ENCODE results near the gene FOXP1. TPM values are rescaled to one million over a fixed set of nuclear protein-coding genes. Genes with fewer than 3 reads are reported as not detected.
A peak's percentile ranks its signal among the peaks of the same experiment; 100 is the strongest.

The FOXP1 gene
- total and polyA plus RNA-seq, 9 of the 15 experiments (the other 6 are each of a cell fraction or from before 2014, with no cell fraction given): 7.7 to 34.5 (median 13.7) TPM

- TF ChIP-seq SFPQ (IDR thresholded peaks at IDR 0.05; ENCODE audit: low read depth, low read length) (no peak), TBL1XR1 (IDR thresholded peaks at IDR 0.05; ENCODE audit: low read length in 2 of 2) (peak in 1 of 2 experiments; percentile 83; a peak in 2 of 4 replicates), RBBP5 (IDR thresholded peaks at IDR 0.05; ENCODE audit: borderline replicate concordance, insufficient read depth, low read length, poor library complexity, severe bottlenecking) (no peak), FOXA3 (CRISPR knock-in tag; conservative IDR thresholded peaks at IDR 0.05 in 1 of 2, IDR thresholded peaks at IDR 0.05 in 1 of 2) (peak in 1 of 2 experiments; percentile 19; a peak in 1 of 4 replicates), BCL6 (CRISPR knock-in tag; IDR thresholded peaks at IDR 0.05) (no peak), TEAD4 (IDR thresholded peaks at IDR 0.05; ENCODE audit: low read length) (peak; percentile 76), TEAD4 (CRISPR knock-in tag; IDR thresholded peaks at IDR 0.05; ENCODE audit: borderline replicate concordance) (no peak), STAT5A (IDR thresholded peaks at IDR 0.05; ENCODE audit: borderline replicate concordance, low read length) (peak; percentile 36; the same call in 1 of the 2 replicates), CBFA2T2 (conservative IDR thresholded peaks at IDR 0.05) (peak; percentile 70), SP1 (CRISPR knock-in tag; IDR thresholded peaks at IDR 0.05) (no peak), NELFE (IDR thresholded peaks at IDR 0.05; ENCODE audit: insufficient read depth, insufficient read length) (no peak), ETV1 (tag; conservative IDR thresholded peaks at IDR 0.05; ENCODE audit: low read depth) (peak; percentile 72), KDM1A (IDR thresholded peaks at IDR 0.05) (peak; percentile 52 to 54; a peak in 3 of 4 replicates), MITF (IDR thresholded peaks at IDR 0.05) (peak; percentile 68), CBX5 (IDR thresholded peaks at IDR 0.05; ENCODE audit: borderline replicate concordance, low read depth) (no peak), PKNOX1 (IDR thresholded peaks at IDR 0.05) (peak; percentile 95), JUND (IDR thresholded peaks at IDR 0.05; ENCODE audit: borderline replicate concordance, low read depth, low read length) (peak; percentile 43; the same call in 1 of the 2 replicates), JUND (tag; IDR thresholded peaks at IDR 0.05; ENCODE audit: borderline replicate concordance, low read depth, low read length) (no peak), MYNN (IDR thresholded peaks at IDR 0.05) (no peak), MYNN (CRISPR knock-in tag; IDR thresholded peaks at IDR 0.05) (no peak), NCOA1 (IDR thresholded peaks at IDR 0.05; ENCODE audit: low read depth) (peak; percentile 46; the same call in 1 of the 2 replicates), ZNF311 (CRISPR knock-in tag; IDR thresholded peaks at IDR 0.05) (no peak), ZNF551 (CRISPR knock-in tag; IDR thresholded peaks at IDR 0.05) (no peak), FOXM1 (IDR thresholded peaks at IDR 0.05; ENCODE audit: low read depth) (peak; percentile 70; the same call in 1 of the 2 replicates), FOXM1 (CRISPR knock-in tag; IDR thresholded peaks at IDR 0.05; ENCODE audit: low read depth) (no peak), DPF2 (IDR thresholded peaks at IDR 0.05) (peak; percentile 75)
Measured at GRCh38 chr3:71227270-71227661, 356.3 kb downstream of the FOXP1 start (continued).
